Skeletal muscle tissue (tissue), 4 donors: Measurements from ENCODE around the gene ARHGEF33. TPM values are rescaled to one million over a fixed set of nuclear protein-coding genes. Genes with fewer than 3 reads are reported as not detected.

Source experiments
- H3K27ac ChIP-seq: one replicate; pipeline ENCODE4 v1.7.0; 2013; ENCODE audit warnings: mild to moderate bottlenecking, low read depth, low read length, inconsistent platforms
- H3K27me3 ChIP-seq, 3 donors: one replicate each; pipeline ENCODE4 v1.7.0; 2013; ENCODE audit warnings: low read length in 3 of 3; ENCODE audit not compliant: control insufficient read depth in 3 of 3, insufficient read depth in 3 of 3
- H3K36me3 ChIP-seq, 3 donors: one replicate each; pipeline ENCODE4 v1.7.0; 2013; ENCODE audit warnings: low read length in 3 of 3; ENCODE audit not compliant: control insufficient read depth in 3 of 3, insufficient read depth in 3 of 3
- H3K4me1 ChIP-seq, 3 donors: one replicate each; pipeline ENCODE4 v1.7.0; 2013; ENCODE audit warnings: low read length in 3 of 3, mild to moderate bottlenecking in 3 of 3; ENCODE audit not compliant: control insufficient read depth in 3 of 3, insufficient read depth in 3 of 3
- H3K4me3 ChIP-seq, 3 donors: one replicate each; pipeline ENCODE4 v1.7.0; 2013; ENCODE audit warnings: low read length in 3 of 3
- H3K9ac ChIP-seq, 3 donors: one replicate each; pipeline ENCODE4 v1.7.0; 2013; ENCODE audit warnings: low read length in 3 of 3, mild to moderate bottlenecking in 3 of 3, moderate library complexity in 2 of 3, low read depth in 1 of 3
- H3K9me3 ChIP-seq, 3 donors: one replicate each; pipeline ENCODE4 v1.7.0; 2013; ENCODE audit warnings: low read length in 3 of 3; ENCODE audit not compliant: control insufficient read depth in 3 of 3
- total RNA-seq: library from RNA; depleted of rRNA; stranded (reverse); fragments of >200 nt; gene quantifications from one replicate; pipeline ENCODE4 v1.2.3, GENCODE V29; 2014
- donor health status: Osteomylitis.

The ARHGEF33 gene
- total RNA-seq, 1 donor from 2014 or later, result under 0.01 TPM

DNA sequence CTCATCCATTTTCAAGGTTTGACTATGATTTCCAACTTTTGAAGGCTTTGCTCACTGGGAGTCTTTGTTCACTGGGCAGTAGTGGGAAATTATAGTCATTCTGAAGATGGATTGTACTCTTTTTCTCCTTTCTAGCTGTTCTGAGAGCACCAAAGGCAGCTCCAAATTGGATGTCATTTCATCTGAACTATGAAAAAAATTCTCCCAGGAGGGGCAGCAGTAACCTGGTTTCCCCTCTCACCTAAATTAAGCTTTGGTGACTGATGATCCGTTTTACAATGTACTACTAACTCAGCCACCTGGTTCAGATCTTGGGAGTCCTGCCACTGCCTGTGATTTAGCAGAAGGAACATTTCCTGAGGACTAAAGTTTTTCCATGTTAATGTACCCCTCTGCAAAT, 17.6 kb downstream of the ARHGEF33 start:
- Histone ChIP-seq H3K4me1 (peaks cover 0 to 3% (median 0%) of the 10 kb centered on the region in 3 donors), H3K9me3 (no peaks in the 10 kb centered on the region), H3K36me3 (no peaks in the 10 kb centered on the region), H3K27ac (no peak overlapping the region), H3K9ac (no peak overlapping the region), H3K4me3 (no peak overlapping the region), H3K27me3 (no peaks in the 10 kb centered on the region)

GRCh38 chr2:38907743-38908562, 18.3 kb downstream of the ARHGEF33 start:
- Histone ChIP-seq H3K4me3 (no peak overlapping the region), H3K36me3 (no peaks in the 10 kb centered on the region), H3K4me1 (peaks cover 0 to 3% (median 0%) of the 10 kb centered on the region in 3 donors), H3K9me3 (no peaks in the 10 kb centered on the region), H3K27me3 (no peaks in the 10 kb centered on the region), H3K27ac (no peak overlapping the region), H3K9ac (no peak overlapping the region)

GRCh38 chr2:38909872-38910271, 20.2 kb downstream of the ARHGEF33 start:
- H3K4me3 ChIP-seq, result no peak overlapping the region
- no peak overlapping the region for H3K27ac ChIP-seq
- H3K36me3 ChIP-seq, result no peaks in the 10 kb centered on the region
- no peaks in the 10 kb centered on the region for H3K27me3 ChIP-seq
- no peak overlapping the region for H3K9ac ChIP-seq
- H3K4me1 ChIP-seq, result peaks cover 0 to 3% (median 0%) of the 10 kb centered on the region in 3 donors
- H3K9me3 ChIP-seq, result no peaks in the 10 kb centered on the region

- Histone ChIP-seq H3K27ac (no peak overlapping the region), H3K36me3 (no peaks in the 10 kb centered on the region), H3K9me3 (no peaks in the 10 kb centered on the region), H3K4me3 (no peak overlapping the region), H3K4me1 (peaks cover 0 to 3% (median 0%) of the 10 kb centered on the region in 3 donors), H3K27me3 (no peaks in the 10 kb centered on the region), H3K9ac (no peak overlapping the region)
Measured at GRCh38 chr2:38911191-38911590, 21.5 kb downstream of the ARHGEF33 start.

DNA sequence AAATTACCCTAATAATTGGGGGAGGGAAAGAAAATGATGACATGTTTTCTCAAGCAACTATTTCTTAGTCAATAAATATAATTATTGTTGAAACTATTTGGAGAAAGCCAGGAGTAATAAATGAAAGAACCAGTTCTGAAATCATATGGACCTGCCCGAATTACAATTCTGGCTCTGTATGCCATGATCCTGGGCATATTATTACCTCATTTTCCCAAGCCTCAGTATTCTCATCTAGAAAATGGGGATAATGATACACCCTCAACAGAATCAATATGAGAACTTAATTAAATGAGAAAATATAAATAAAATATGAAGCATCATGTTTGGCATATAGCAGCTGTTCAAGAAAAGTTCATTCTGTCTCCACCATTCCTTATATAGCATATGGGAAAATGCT, 22.9 kb downstream of the ARHGEF33 start:
- peak overlapping the region; percentile 16 for H3K27ac ChIP-seq
- H3K4me3 ChIP-seq, result no peak overlapping the region
- H3K9me3 ChIP-seq, result no peaks in the 10 kb centered on the region
- H3K36me3 ChIP-seq, result no peaks in the 10 kb centered on the region
- no peaks in the 10 kb centered on the region for H3K27me3 ChIP-seq
- no peak overlapping the region for H3K9ac ChIP-seq
- peaks cover 0 to 3% (median 0%) of the 10 kb centered on the region in 3 donors for H3K4me1 ChIP-seq

GRCh38 chr2:38922389-38922788, 32.7 kb downstream of the ARHGEF33 start:
- Histone ChIP-seq H3K36me3 (no peaks in the 10 kb centered on the region), H3K27me3 (no peaks in the 10 kb centered on the region), H3K9me3 (no peaks in the 10 kb centered on the region), H3K9ac (no peak overlapping the region), H3K4me1 (peaks cover 0 to 6% (median 4%) of the 10 kb centered on the region in 3 donors), H3K27ac (no peak overlapping the region), H3K4me3 (no peak overlapping the region)

- Histone ChIP-seq H3K27ac (peak overlapping the region; percentile 1), H3K9ac (no peak overlapping the region), H3K9me3 (no peaks in the 10 kb centered on the region), H3K4me3 (no peak overlapping the region), H3K27me3 (no peaks in the 10 kb centered on the region), H3K4me1 (peaks cover 0 to 6% (median 4%) of the 10 kb centered on the region in 3 donors), H3K36me3 (no peaks in the 10 kb centered on the region)
Measured at GRCh38 chr2:38922902-38923301, 33.2 kb downstream of the ARHGEF33 start.

- Histone ChIP-seq H3K36me3 (no peaks in the 10 kb centered on the region), H3K27me3 (no peaks in the 10 kb centered on the region)
Measured at GRCh38 chr2:38925982-38926381, 36.3 kb downstream of the ARHGEF33 start.

DNA sequence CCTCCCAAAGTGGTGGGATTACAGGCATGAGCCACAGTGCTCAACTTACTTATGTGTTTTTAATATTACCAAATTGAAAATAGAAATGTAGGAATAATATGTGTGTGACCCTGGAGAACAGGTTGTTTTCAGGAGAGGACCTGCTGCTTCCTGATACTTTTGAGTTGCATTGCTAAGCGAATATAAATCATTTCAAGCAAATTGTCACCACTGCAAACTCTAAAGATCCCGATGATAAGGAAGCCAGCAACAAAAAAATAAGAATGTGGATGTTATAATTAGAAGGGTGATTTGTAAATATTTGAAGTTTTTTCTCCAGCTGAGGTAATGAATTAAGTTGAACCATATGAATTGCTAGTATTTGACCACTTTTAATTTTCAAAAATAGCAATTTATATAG, 40.9 kb downstream of the ARHGEF33 start:
- no peaks in the 10 kb centered on the region for H3K27me3 ChIP-seq
- H3K36me3 ChIP-seq, result no peaks in the 10 kb centered on the region
- H3K4me3 ChIP-seq, result no peak overlapping the region

More at GRCh38 chr2:38925982-38926381, 36.3 kb downstream of the ARHGEF33 start:
- H3K9me3 ChIP-seq, result no peaks in the 10 kb centered on the region
- H3K4me3 ChIP-seq, result no peak overlapping the region
- H3K4me1 ChIP-seq, result peaks cover 0 to 6% (median 4%) of the 10 kb centered on the region in 3 donors
- no peak overlapping the region for H3K27ac ChIP-seq
- H3K9ac ChIP-seq, result no peak overlapping the region

DNA sequence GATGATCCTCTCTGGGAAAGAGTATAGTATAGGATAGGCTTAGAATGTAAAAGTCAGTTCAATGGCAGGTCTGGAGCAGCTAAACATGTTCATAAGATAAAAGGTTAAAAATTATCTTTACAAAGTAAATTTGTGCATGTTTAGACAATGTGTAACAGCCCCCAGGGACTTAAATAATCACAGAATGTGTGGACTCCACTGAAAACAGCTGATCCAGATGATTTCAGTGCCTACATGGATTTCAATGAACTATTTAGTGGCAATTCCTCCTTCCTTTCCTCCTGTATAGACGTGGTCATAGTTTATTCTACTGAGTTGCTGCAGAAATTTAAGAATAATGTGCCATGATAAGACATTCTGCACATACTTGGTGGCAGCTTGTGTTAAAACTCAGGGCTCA, 42.9 kb downstream of the ARHGEF33 start:
- Histone ChIP-seq H3K9me3 (no peaks in the 10 kb centered on the region), H3K27me3 (no peaks in the 10 kb centered on the region), H3K9ac (no peak overlapping the region), H3K36me3 (no peaks in the 10 kb centered on the region), H3K4me1 (no peaks in the 10 kb centered on the region), H3K4me3 (no peak overlapping the region), H3K27ac (no peak overlapping the region)

More for the DNA sequence above, 40.9 kb downstream of the ARHGEF33 start:
- no peak overlapping the region for H3K9ac ChIP-seq
- H3K4me1 ChIP-seq, result no peaks in the 10 kb centered on the region
- no peaks in the 10 kb centered on the region for H3K9me3 ChIP-seq
- H3K27ac ChIP-seq, result no peak overlapping the region
